Lower leg skin (tissue), 3 donors: ENCODE data around the gene TM2D1.

Source experiments
- POLR2A ChIP-seq, 2 donors: fragments of 450-650 bp; IDR thresholded peaks; one replicate each; pipeline ENCODE4 v1.6.1; 2016 to 2017; ENCODE audit warnings: antibody characterized with exemption in 2 of 2, mild to moderate bottlenecking in 1 of 2, moderate library complexity in 1 of 2
- TF ChIP-seq, protein P1 (sequence below), 3 donors: fragments of 450-650 bp; IDR thresholded peaks; one replicate each; pipeline ENCODE4 v1.5.1; 2016; ENCODE audit warnings: antibody characterized with exemption in 3 of 3, mild to moderate bottlenecking in 3 of 3, moderate library complexity in 2 of 3

GRCh38 chr1:61743431-61743705, 18.4 kb upstream of the TM2D1 start:
- TF ChIP-seq, protein P1, sequence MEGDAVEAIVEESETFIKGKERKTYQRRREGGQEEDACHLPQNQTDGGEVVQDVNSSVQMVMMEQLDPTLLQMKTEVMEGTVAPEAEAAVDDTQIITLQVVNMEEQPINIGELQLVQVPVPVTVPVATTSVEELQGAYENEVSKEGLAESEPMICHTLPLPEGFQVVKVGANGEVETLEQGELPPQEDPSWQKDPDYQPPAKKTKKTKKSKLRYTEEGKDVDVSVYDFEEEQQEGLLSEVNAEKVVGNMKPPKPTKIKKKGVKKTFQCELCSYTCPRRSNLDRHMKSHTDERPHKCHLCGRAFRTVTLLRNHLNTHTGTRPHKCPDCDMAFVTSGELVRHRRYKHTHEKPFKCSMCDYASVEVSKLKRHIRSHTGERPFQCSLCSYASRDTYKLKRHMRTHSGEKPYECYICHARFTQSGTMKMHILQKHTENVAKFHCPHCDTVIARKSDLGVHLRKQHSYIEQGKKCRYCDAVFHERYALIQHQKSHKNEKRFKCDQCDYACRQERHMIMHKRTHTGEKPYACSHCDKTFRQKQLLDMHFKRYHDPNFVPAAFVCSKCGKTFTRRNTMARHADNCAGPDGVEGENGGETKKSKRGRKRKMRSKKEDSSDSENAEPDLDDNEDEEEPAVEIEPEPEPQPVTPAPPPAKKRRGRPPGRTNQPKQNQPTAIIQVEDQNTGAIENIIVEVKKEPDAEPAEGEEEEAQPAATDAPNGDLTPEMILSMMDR (IDR thresholded peaks at IDR 0.05), result no peak
- TF ChIP-seq POLR2A (IDR thresholded peaks at IDR 0.05), result no peak
